GM19023 (cell line): ENCODE measurements around the gene CCND3.

Experiments used
- ATAC-seq: cut with Tn5 transposase; IDR thresholded peaks from one replicate; pipeline ENCODE4 v1.9.1; 2021; ENCODE audit warnings: mild to moderate bottlenecking, moderate library complexity; ENCODE audit not compliant: unreplicated experiment

The CCND3 gene

DNA sequence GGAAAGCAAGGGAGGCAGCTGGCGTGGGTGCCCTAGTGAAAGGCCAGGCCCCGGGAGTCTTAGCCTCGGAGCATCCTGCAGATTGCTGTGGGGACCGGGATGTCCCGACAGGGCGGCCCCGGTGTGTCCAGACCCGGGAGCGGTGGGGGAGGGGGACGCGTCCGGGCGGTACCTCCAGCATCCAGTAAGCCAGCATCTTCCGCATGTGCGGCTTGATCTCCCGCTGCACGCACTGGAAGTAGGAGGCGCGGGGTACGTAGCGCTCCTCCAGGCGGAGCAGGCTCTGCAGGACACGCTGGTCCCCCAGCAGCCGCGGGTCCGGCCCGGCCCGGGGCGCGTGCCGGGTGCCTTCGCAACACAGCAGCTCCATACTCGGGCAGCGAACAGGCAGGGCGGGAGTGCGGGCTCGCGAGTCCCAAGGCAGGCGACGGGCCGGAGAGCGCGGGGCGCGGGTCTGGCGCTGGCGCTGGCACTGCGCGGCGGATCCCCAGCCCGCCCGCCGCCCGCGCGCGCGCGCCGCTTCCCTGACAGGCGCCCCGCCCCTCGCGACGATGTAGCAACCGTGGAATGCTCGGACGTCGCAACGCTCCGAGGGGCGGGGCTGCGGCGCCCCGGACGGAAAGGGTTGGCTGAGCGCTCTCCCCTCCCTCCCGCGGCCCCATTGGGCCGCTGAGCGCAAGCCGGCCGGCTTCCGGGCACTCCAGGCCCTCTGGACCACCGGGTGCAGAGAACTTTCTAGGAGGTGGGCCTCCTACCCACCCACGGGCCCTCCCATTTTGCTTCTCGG is at the start of gene CCND3:
CCND3 (minus strand) TSS at position 529 of the 787 bp plus-strand sequence; CDS start at position 370, 159 bp downstream.
- ATAC-seq, result peak; percentile 88

GRCh38 chr6:41986339-41986738 is 44.7 kb upstream of the CCND3 start:
- no peak for ATAC-seq

- no peak for ATAC-seq
Measured at GRCh38 chr6:41984623-41985022, 43.0 kb upstream of the CCND3 start.

DNA sequence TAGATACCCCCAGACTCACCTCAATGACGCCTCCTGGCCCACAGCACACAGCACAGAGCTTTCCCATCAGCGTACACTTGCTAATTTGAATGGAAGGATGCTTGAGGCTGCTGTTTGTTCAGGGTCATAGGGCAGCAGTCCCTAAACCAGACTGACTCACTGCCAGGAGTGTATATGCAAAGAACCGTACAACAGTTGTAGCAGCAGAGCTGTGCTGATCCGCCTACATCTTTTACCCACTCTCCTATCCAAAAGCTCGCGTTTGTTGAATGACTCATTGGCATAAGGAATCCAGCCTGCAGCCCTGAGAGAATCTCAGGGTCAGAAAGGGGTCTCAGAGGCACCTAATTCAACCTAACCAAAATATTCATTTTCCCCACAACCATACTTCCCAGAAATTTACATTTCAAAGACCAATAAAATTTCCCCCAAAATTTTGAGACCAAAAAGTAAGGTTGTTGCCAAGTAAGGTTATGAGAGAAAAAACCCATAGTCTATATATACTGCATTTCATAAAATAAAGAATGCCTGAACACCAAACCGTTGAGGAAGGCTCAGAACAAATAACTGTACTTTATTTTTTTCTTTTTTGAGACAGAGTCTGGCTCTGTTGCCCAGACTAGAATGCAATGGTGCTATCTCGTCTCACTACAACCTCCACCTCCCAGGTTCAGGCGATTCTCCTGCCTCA is 35.3 kb upstream of the CCND3 start:
- ATAC-seq, result no peak

GRCh38 chr6:41975276-41975675 is 33.7 kb upstream of the CCND3 start:
- ATAC-seq, result no peak

DNA sequence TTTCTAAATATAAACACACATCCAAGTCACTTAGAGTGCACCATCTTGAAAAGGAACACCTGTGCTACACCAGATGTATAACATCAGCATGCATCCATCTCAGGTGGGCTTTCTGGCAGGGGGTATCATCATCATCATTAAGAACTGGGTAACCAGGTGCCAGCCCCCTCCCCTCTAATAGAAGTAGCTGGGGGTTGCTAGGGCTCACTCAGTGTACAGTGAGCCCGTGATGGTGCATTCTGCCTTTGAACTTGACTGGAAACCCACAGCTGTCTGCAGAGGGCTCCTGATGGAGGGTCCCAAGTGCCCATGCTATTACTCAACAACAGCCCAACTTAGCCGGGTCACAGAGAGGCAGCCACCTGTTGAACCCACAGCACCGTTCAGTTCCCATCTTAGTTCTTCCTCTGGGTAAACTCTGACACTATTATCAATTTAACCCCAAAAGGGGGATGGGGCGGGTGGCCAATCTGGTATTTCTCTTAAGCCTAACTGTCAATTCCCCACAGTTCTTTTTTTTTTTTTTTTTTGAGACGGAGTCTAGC is 32.7 kb upstream of the CCND3 start:
- no peak for ATAC-seq

DNA sequence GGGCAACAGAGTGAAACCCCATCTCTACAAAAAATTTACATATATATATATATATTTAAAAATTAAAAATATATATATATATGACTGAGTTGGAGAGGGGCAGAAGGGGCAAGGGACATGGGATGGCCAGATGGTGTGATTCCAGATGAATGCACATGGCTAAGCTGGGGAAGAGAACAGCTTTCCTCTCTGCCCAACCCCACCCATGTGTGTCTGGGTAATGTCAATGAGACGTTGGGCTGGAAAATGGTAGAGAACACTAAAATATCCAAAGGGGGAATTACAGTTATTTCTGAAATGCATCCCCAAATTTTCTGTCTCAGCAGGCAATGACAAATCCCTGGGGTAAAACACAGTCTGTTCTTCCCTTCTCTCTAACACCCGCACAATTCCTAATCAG is 31.2 kb upstream of the CCND3 start:
- ATAC-seq, result no peak

- no peak for ATAC-seq
Measured at GRCh38 chr6:41970436-41970846, 28.8 kb upstream of the CCND3 start.

DNA sequence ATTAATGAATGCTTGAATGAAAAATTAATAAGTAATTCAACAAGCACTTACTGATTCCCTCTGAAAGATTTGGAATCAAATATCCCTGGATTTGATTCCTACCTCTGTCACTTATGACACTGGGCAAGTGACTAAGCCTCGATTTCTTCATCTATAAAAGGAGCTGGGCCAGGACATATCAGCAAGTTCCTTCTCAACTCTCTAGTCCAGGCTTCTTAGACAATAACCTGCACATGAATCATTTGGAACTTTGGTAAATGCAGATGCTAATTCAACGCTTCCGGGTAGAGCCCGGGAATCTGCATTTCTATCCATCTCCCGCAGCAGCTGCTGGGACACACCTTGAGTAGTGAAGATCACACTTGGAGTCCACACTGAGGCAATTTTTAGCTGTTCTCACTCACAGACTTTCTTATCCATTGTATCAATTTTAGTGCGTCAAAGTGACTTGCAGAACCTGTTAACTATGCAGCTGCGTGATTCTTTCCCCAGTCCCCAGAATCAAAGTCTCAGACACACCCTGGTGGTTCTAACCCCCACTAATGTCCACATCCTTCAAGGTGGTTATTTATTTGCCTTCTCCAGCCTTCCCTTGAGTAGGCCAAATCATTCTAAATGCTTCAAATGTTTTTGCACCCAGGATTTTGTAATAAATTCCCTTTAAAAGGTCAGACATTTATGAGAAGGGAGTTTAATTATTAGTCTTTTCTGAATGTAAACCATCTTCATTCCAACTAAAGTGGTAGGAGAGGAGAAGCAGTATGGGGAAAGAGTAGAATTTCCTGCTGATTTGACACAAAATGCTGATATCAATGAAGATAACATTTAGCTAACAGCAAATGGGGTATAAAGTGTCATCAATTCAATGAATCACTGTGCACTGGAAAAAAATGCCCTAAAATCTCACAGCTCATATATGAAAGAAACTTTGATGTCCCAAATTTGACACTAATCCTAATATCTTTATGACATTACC is 26.0 kb upstream of the CCND3 start:
- ATAC-seq, result no peak

GRCh38 chr6:41966961-41967311 is 25.3 kb upstream of the CCND3 start:
- ATAC-seq, result no peak

GRCh38 chr6:41966214-41966920 is 24.8 kb upstream of the CCND3 start:
- no peak for ATAC-seq

- ATAC-seq, result no peak
Measured at GRCh38 chr6:41965429-41966213, 24.0 kb upstream of the CCND3 start.

DNA sequence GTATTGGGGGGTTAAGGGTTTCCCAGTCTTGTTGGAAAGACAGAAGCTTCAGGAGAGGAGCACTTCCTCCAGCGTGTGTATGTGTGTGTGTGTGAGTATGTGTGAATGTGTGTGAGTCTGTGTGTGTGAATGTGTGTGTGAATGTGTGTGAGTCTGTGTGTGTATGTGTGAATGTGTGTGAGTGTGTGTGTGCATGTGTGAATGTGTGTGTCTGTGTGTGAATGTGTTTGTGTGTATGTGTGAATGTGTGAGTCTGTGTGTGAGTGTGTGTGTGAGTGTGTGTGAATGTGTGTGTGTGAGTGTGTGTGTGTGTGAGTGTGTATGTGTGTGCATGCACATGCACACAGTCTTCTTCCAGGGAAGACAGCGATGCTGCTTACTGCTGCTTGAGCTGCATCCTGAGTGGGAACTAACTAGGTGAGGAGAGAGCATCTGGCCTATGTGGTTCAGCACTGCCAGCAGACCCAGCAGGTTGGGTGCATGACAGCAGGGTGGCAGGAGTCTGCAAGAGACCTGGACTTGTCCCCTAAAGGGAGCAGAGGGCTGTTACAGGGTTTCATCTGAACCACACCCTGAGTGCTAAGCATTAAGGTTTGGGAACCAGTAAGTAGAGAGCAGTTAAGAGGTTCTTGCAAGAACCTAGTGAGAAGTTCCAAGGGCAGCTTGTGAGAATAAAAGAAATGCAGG is 22.7 kb upstream of the CCND3 start:
- no peak for ATAC-seq

DNA sequence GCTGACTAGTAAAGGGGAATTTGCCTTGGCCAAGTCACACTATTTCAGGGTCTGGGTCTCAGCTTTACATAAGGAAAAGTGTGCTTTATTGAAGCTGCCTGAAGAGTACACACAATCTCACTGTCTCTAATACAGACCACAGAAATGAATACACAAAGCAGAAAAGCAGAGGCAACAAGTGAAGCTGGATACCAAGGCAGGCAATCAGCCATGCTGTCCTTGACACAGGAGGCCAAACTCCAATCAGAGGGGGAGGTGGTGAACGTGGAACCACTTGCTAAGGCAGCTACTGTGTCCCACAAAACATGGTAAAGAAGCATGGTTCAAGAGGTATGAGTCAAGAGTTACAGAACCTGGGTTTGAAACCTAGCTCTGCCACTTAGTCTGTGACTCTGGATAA is 21.8 kb upstream of the CCND3 start:
- ATAC-seq, result no peak

DNA sequence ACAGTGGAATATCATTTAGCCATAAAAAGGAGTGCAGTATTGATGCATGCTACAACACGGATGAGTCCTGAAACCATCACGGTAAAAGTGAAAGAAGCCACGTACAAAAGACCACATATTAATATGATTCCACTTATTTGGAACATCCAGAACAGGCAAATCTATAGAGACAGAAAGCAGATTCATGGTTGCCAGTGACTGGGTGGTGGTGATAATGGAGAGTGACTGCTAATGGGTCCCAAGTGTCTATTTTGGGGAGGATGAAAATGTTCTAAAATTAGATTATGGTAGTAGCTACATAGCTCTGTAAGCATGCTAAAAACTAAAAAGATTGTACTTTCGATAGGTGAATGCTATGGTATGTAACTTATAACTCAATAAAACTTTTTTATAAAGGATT is 18.4 kb upstream of the CCND3 start:
- ATAC-seq, result no peak

DNA sequence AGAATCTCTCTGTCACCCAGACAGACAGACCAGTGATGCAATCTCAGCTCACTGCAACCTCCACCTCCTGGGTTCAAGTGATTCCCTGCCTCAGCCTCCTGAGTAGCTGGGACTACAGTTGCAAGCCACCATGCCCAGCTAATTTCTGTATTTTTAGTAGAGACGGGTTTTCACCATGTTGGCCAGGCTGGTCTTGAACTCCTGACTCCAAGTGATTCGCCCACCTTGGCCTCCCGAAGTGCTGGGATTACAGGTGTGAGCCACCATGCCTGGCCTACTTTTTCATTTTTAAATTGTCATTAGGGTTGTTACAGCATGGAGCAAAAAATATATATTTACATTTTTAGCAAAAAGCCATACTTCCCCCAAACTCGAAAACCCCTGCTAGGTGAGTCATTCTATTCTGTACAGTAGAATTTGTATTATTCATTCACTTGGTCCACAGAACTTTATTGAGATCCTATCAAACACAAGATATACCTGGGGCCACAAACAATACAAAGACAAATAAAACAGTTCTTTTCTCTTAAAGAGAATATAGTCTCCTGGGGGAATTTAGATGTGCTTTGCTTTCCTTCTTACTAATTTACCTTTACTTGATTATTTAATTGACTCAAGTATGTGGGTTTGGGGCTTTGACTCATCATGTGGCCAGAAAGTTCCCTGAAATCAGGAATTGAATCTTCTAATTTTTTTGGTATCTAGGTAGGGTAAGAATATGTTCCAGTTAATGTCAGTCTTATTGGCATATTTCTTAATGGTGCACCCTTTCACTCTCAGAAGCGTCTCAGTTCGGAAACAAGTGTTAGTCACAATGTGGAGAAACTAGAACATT is 16.6 kb upstream of the CCND3 start:
- no peak for ATAC-seq

GRCh38 chr6:41957117-41957516 is 15.5 kb upstream of the CCND3 start:
- ATAC-seq, result no peak

DNA sequence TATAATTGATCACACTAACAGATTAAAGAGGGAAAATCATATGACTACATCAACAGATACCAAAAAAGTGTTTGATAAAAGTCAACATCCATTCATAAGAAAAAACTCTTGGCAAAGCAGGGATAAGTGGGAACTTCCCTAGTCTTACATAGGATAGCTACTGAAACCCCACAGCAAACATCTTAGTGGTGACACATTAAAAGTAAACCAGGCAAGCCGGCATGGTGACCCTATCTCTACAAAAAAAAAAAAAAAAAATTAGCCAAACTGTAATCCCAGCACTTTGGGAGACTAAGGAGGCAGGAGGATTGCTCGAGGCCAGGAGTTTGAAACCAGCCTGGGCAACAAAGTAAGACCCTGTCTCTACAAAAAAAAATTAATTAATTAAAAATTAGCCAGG is 13.8 kb upstream of the CCND3 start:
- no peak for ATAC-seq
